22Rv1 (cell line): Measurements from ENCODE around the gene DOCK10.

Experiments used
- H3K27ac ChIP-seq: fragments of 450-650 bp; 2 replicates; pipeline ENCODE4 v1.5.1; 2017
- CTCF ChIP-seq: fragments of 450-650 bp; IDR thresholded peaks from 2 replicates; pipeline ENCODE4 v1.5.1; 2017; ENCODE audit warnings: mild to moderate bottlenecking
- ZFX ChIP-seq: fragments of 450-650 bp; IDR thresholded peaks from 2 replicates; pipeline ENCODE4 v1.6.1; 2017; ENCODE audit warnings: antibody characterized with exemption, borderline replicate concordance

DOCK10 gene

GRCh38 chr2:224969633-224970260, 72.5 kb downstream of the DOCK10 start:
- H3K27ac ChIP-seq = no peak overlapping the region
- no peak for TF ChIP-seq CTCF
- no peak for TF ChIP-seq ZFX

- no peak for TF ChIP-seq ZFX
- no peak for TF ChIP-seq CTCF
- no peak overlapping the region for H3K27ac ChIP-seq
Measured at GRCh38 chr2:224969095-224969494, 73.2 kb downstream of the DOCK10 start.

DNA sequence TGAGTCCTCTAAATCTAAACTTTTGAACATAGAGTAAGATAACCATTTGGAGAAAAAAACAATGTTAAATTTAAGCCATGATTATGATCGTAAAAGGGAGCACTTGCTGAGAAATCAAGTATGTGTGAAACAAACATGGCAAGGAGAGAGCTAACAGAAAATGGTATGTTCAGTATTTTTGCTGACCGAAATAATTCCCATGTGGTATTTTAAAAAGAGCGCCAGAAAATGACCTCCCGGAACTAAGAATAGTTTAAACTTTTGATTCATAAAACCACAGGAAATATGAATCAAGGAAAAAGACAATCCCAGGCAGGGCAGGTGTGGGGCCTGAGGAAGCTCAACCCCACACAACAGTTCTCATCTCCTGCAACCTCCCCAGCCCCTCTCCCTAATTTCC, 74.2 kb downstream of the DOCK10 start:
- no peak overlapping the region for H3K27ac ChIP-seq
- TF ChIP-seq CTCF (no peak), ZFX (no peak)

GRCh38 chr2:224966613-224967012, 75.7 kb downstream of the DOCK10 start:
- H3K27ac ChIP-seq = no peak overlapping the region
- no peak for TF ChIP-seq CTCF
- no peak for TF ChIP-seq ZFX

DNA sequence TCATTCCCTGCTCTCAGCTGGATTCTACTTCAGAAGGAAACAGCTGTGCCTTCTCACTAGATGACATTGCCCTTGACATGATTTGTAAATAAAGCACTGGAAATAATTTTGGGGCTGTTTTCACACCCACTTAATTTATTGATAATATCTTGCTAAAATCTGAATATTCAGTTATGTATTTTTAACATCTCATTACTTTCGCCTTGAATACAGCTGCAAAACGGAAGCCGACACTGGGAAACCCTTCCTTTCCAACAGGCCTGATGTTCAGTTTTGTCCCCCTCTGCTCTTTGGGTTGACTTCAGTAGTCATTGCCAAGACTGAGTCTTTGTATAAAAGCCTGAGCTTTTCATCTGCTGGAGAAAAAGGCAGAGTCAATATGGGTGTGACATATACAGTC, 82.7 kb downstream of the DOCK10 start:
- H3K27ac ChIP-seq = no peak overlapping the region
- TF ChIP-seq ZFX (no peak), CTCF (no peak)

- H3K27ac ChIP-seq = no peak overlapping the region
- TF ChIP-seq ZFX (no peak), CTCF (no peak)
Measured at GRCh38 chr2:224958873-224959272, 83.4 kb downstream of the DOCK10 start.

DNA sequence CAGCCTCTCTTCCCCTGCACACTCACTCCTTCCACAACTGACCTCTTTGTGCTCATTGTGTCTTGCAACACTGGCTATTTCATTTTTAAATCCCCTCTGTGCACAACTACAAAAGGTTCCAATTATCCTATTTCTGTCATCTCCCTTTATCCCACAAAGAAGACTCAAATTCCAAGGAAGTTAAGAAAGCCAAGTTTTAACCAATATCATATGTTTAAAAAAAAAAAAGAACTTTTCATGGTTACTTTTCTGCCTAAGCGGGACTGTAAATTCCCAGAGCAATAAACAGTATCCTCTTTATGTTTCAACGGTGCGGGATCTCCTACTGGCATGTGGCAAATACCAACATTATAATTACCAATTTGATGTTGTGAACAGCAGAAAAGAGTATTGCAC, 83.8 kb downstream of the DOCK10 start:
- TF ChIP-seq ZFX (no peak), CTCF (no peak)
- H3K27ac ChIP-seq = no peak overlapping the region
